Panc1 (cell line): ENCODE results near the gene KANK2. TPM values are rescaled to one million over a fixed set of nuclear protein-coding genes. Genes with fewer than 3 reads are reported as not detected.

Experiments
- ATAC-seq: fragments of 200-7000 bp; cut with Tn5 transposase; 2 replicates; pipeline ENCODE4 v1.9.1; 2020; ENCODE audit warnings: mild to moderate bottlenecking, moderate library complexity
- BruUV-seq: library from RNA; stranded (reverse); fragments of 400-500 nt; replicated peaks from 2 replicates; lab custom pipeline; 2021; lab: Mats Ljungman, UMichigan
- CTCF ChIA-PET: fragments of 300-600 bp; sonication (Branson Sonifier 250); formaldehyde crosslinking; loops from one replicate; lab custom pipeline; 2022; ENCODE audit warnings: antibody characterized with exemption; lab: Charles Lee
- POLR2A ChIA-PET: fragments of 300-600 bp; sonication (Branson Sonifier 250); formaldehyde crosslinking; loops from one replicate; lab custom pipeline; 2022; ENCODE audit warnings: antibody characterized with exemption; lab: Charles Lee
- DNase-seq: peaks from one replicate; pipeline ENCODE4 v3.0.0-alpha.2; 2010; ENCODE audit warnings: low read depth, low spot score
- H3K27ac ChIP-seq: 2 replicates; pipeline ENCODE4 v1.5.1; 2011; ENCODE audit warnings: mild to moderate bottlenecking, low read length, inconsistent platforms
- H3K27me3 ChIP-seq: fragments of 200-500 bp; sonication (Bioruptor generic); 2 replicates; pipeline ENCODE4 v1.6.0; 2014; ENCODE audit warnings: low read length, inconsistent platforms; ENCODE audit not compliant: control insufficient read depth, insufficient read depth
- H3K36me3 ChIP-seq: fragments of 200-500 bp; sonication (Bioruptor generic); 2 replicates; pipeline ENCODE4 v1.5.1; 2014; ENCODE audit warnings: inconsistent platforms, mild to moderate bottlenecking, low read length, moderate library complexity; ENCODE audit not compliant: control insufficient read depth, insufficient read depth
- H3K4me1 ChIP-seq: 2 replicates; pipeline ENCODE4 v1.5.1; 2011; ENCODE audit warnings: inconsistent platforms, mild to moderate bottlenecking, low read length, moderate library complexity; ENCODE audit not compliant: control insufficient read depth, insufficient read depth
- H3K4me3 ChIP-seq, 2 experiments: 2 replicates each; pipeline ENCODE4 v1.5.1; 2011 to 2012; ENCODE audit warnings: low read depth in 2 of 2, low read length in 2 of 2, mild to moderate bottlenecking in 2 of 2, inconsistent platforms in 1 of 2, moderate library complexity in 1 of 2
- H3K9me3 ChIP-seq: fragments of 200-500 bp; sonication (Bioruptor generic); 2 replicates; pipeline ENCODE4 v1.5.1; 2014; ENCODE audit warnings: low read depth, mild to moderate bottlenecking, inconsistent platforms, low read length, moderate library complexity; ENCODE audit not compliant: control insufficient read depth, insufficient read depth
- CTCF ChIP-seq: fragments of 450-650 bp; IDR thresholded peaks from 2 replicates; pipeline ENCODE4 v1.5.1; 2017; ENCODE audit warnings: mild to moderate bottlenecking
- POLR2AphosphoS5 ChIP-seq: IDR thresholded peaks from 2 replicates; pipeline ENCODE4 v1.6.1; 2012; ENCODE audit warnings: mild to moderate bottlenecking, low read depth, low read length, moderate library complexity
- REST ChIP-seq, 2 experiments: IDR thresholded peaks; 2 replicates each; pipeline ENCODE4 v1.6.1; 2011 to 2012; ENCODE audit warnings: low read depth in 2 of 2, control low read depth in 1 of 2, low read length in 1 of 2, mild to moderate bottlenecking in 1 of 2, moderate library complexity in 1 of 2; ENCODE audit not compliant: insufficient read depth in 1 of 2
- SIN3A ChIP-seq: IDR thresholded peaks from 2 replicates; pipeline ENCODE4 v1.6.1; 2012; ENCODE audit warnings: low read depth, mild to moderate bottlenecking, low read length, moderate library complexity, borderline replicate concordance; ENCODE audit not compliant: insufficient read depth
- TCF7L2 ChIP-seq: IDR thresholded peaks from 2 replicates; pipeline ENCODE4 v1.6.1; 2011; ENCODE audit warnings: mild to moderate bottlenecking, low read depth, low read length, inconsistent platforms
- in situ Hi-C: cut with HindIII; loops from 2 replicates; pipeline ENCODE4 v1.10.0; 2016; ENCODE audit warnings: low sequenced_read_pairs, low pct_unique_long_range_greater_than_20kb
- intact Hi-C: fragments of 100-400 bp; cut with micrococcal nuclease; formaldehyde crosslinking; loops from one replicate; pipeline ENCODE4 v1.10.0; 2022; ENCODE audit not compliant: unreplicated experiment
- total RNA-seq: library from RNA; stranded (reverse); gene quantifications from one replicate; pipeline ENCODE4 v1.2.1, GENCODE V29; 2021; ENCODE audit not compliant: unreplicated experiment

The KANK2 gene
- total RNA-seq, 1 experiment from 2014 or later = 121 TPM

GRCh38 chr19:11177592-11177991 is 19.8 kb downstream of the KANK2 start:
- no peaks in the 10 kb centered on the region for H3K27me3 ChIP-seq
- DNase-seq (no peak), ATAC-seq (no peak)
- ChIA-PET POLR2A (interaction anchor here (0.5 kb wide), 2 partner anchors 8 to 25 kb away, joined by 3 read pairs; no protein-coding TSS in a partner anchor), CTCF (no interaction called here)
- H3K9me3 ChIP-seq = no peaks in the 10 kb centered on the region
- no peak overlapping the region for H3K27ac ChIP-seq
- H3K4me1 ChIP-seq = no peaks in the 10 kb centered on the region; the same call in 1 of the 2 replicates
- no TSS peak for BruUV-seq
- intact Hi-C loops (no loop called here), in situ Hi-C loops (no loop called here)
- no peak overlapping the region for H3K4me3 ChIP-seq
- TF ChIP-seq TCF7L2 (no peak), SIN3A (no peak), POLR2AphosphoS5 (no peak), REST (IDR thresholded peaks at IDR 0.05; ENCODE audit: insufficient read depth in 1 of 2, low read depth in 2 of 2, low read length in 1 of 2) (no peak), CTCF (no peak)
- peaks cover 5% of the 10 kb centered on the region for H3K36me3 ChIP-seq

- Histone ChIP-seq H3K4me1 (no peaks in the 10 kb centered on the region; the same call in 1 of the 2 replicates), H3K9me3 (no peaks in the 10 kb centered on the region), H3K27ac (no peak overlapping the region), H3K27me3 (no peaks in the 10 kb centered on the region), H3K4me3 (no peak overlapping the region), H3K36me3 (peaks cover 5% of the 10 kb centered on the region)
- POLR2A ChIA-PET = no interaction called here
- BruUV-seq = TSS peak; percentile 54
- CTCF ChIA-PET = no interaction called here
- DNase-seq = no peak
- in situ Hi-C loops (no loop called here), intact Hi-C loops (no loop called here)
- no peak for ATAC-seq
- no peak for TF ChIP-seq REST (IDR thresholded peaks at IDR 0.05; ENCODE audit: insufficient read depth in 1 of 2, low read depth in 2 of 2, low read length in 1 of 2)
- TF ChIP-seq SIN3A = no peak
- TF ChIP-seq CTCF = no peak
- TF ChIP-seq POLR2AphosphoS5 = no peak
- no peak for TF ChIP-seq TCF7L2
Measured at GRCh38 chr19:11176466-11177193, 20.7 kb downstream of the KANK2 start.
